ENCODE results near the gene NXNL2. TPM values are rescaled to one million over a fixed set of nuclear protein-coding genes. Genes with fewer than 3 reads are reported as not detected.

The NXNL2 gene
- total RNA-seq, 1 experiment from 2014 or later = 2.2 TPM

DNA sequence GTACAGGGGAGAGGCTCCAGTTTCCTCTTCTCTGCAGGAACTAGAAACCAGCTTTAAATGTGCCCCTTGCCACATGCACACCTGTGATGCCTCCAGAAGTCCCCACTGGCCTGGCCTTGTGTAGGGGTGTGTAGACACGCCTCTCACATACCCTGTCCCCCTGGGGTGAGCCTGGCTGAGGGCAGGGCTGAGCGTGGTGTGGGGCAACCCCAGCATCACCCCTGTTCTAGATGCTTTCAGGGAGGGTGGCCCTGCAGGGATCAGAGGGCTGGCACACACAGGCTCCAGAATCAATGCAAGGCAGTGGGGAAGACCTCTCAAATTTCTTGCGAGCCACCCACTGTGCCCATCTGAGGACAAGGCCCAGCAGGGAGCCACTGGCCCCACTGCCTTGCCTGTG is 54.7 kb downstream of the NXNL2 start:
- CTCF ChIA-PET = interaction anchor here (1.0 kb wide), 1 partner anchor 11 kb away, joined by 4 read pairs; no protein-coding TSS in a partner anchor
- H3K36me3 Mint-ChIP-seq = no peaks in the 10 kb centered on the region
- TF ChIP-seq NFATC4 (CRISPR knock-in tag; IDR thresholded peaks at IDR 0.05) = no peak
- TF ChIP-seq SMAD4 (CRISPR knock-in tag; IDR thresholded peaks at IDR 0.05) = no peak
- TF ChIP-seq, protein P1, sequence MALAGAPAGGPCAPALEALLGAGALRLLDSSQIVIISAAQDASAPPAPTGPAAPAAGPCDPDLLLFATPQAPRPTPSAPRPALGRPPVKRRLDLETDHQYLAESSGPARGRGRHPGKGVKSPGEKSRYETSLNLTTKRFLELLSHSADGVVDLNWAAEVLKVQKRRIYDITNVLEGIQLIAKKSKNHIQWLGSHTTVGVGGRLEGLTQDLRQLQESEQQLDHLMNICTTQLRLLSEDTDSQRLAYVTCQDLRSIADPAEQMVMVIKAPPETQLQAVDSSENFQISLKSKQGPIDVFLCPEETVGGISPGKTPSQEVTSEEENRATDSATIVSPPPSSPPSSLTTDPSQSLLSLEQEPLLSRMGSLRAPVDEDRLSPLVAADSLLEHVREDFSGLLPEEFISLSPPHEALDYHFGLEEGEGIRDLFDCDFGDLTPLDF (CRISPR knock-in tag; IDR thresholded peaks at IDR 0.05) = no peak
- TF ChIP-seq ZNF121 (CRISPR knock-in tag; IDR thresholded peaks at IDR 0.05) = no peak
- H3K9me3 Mint-ChIP-seq = peaks cover 4% of the 10 kb centered on the region; the same call in 1 of the 2 replicates
- peaks cover 11% of the 10 kb centered on the region for H3K4me1 Mint-ChIP-seq
- no peak overlapping the region for H3K27ac Mint-ChIP-seq
- DNase-seq (ENCODE audit: low spot score) (no peak), ATAC-seq (no peak)
- H3K27me3 Mint-ChIP-seq (ENCODE audit: low read depth) = no peaks in the 10 kb centered on the region
- no peak overlapping the region for H3K4me3 Mint-ChIP-seq
- POLR2A ChIA-PET = no interaction called here

DNA sequence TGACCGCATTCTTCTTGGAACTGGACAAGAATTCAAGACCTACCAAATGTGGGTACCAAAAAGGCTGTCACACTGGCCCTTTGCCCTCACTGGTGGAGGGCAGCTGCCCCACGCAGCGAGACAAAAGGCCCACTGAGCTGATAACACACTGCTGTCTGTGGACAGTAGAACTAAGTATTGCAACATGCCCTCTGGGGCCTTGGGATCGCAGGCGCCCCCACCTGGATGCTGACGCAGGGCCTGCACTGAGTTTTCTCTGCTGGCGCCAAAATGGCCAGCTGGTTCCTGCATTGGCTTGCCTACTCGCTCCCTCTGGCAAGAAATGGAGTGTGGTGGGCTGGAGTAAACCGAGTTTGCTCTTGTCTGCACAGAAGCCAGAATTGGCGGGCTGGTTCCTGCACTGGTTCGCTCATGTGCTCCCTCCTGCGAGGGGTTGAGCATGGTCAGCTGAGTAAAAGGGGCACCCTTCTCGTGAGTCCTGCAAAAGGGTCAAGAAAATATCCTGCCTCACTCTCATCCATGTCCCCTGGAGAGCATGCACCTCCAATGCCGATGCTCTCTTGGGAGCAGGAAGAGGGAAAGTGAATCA is 55.7 kb downstream of the NXNL2 start:
- H3K27ac Mint-ChIP-seq = no peak overlapping the region
- peak; percentile 70 for DNase-seq (ENCODE audit: low spot score)
- H3K4me1 Mint-ChIP-seq = peaks cover 11% of the 10 kb centered on the region
- peaks cover 4% of the 10 kb centered on the region; the same call in 1 of the 2 replicates for H3K9me3 Mint-ChIP-seq
- ATAC-seq = peak; percentile 87
- no peaks in the 10 kb centered on the region for H3K27me3 Mint-ChIP-seq (ENCODE audit: low read depth)
- ChIA-PET POLR2A (interaction anchor here (0.6 kb wide), 1 partner anchor 70 kb away, joined by 3 read pairs; no protein-coding TSS in a partner anchor), CTCF (interaction anchor here (0.6 to 1.6 kb wide), 13 partner anchors 10 to 640 kb away, joined by 3 to 12 read pairs (median 4); partner anchors contain the start of genes CDK20 and S1PR3)
- no peaks in the 10 kb centered on the region for H3K36me3 Mint-ChIP-seq
- H3K4me3 Mint-ChIP-seq = no peak overlapping the region
- TF ChIP-seq ESRRA (CRISPR knock-in tag; IDR thresholded peaks at IDR 0.05; ENCODE audit: borderline replicate concordance) (no peak), FOXK1 (CRISPR knock-in tag; IDR thresholded peaks at IDR 0.05) (peak; percentile 48; the same call in 1 of the 2 replicates), ETV6 (CRISPR knock-in tag; IDR thresholded peaks at IDR 0.05) (0 out of 2 replicates have a peak, but pooled peaks have one; percentile 32), SP1 (CRISPR knock-in tag; conservative IDR thresholded peaks at IDR 0.05) (0 out of 2 replicates have a peak, but pooled peaks have one; percentile 32), ZNF121 (CRISPR knock-in tag; IDR thresholded peaks at IDR 0.05) (peak; percentile 70; the same call in 1 of the 2 replicates)
- TF ChIP-seq, protein P2, sequence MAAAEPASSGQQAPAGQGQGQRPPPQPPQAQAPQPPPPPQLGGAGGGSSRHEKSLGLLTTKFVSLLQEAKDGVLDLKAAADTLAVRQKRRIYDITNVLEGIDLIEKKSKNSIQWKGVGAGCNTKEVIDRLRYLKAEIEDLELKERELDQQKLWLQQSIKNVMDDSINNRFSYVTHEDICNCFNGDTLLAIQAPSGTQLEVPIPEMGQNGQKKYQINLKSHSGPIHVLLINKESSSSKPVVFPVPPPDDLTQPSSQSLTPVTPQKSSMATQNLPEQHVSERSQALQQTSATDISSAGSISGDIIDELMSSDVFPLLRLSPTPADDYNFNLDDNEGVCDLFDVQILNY (CRISPR knock-in tag; IDR thresholded peaks at IDR 0.05) = no peak

DNA sequence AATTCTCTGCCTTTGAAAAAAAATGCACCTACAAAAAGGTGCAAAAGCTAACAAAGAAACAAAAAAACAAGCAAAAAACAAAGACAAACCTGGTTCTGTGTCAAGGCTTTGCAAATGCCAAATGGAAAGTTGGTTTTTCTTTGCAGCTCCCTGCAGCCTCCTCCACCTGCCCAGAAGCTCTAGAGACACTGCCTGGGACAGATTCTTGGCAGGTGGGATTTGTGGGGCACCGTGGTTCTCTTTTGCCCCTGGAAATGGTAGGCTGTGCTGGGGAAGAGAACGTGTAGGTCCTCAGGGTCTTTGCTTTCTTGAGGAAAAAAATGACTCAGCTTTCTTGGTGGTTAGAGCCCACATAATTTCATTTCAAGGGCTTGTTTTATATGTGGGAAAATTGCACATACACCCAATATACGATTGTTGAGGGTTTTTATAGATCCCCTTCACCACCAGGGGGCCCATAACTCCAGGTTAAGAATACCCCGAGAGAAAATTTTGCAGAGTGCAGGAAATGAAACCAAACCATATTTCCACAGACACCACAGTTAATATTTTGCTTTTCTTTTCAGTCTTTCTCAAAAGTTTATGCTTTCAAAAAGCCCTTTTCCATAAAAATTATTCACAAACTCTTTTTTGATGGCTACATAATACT is 58.7 kb downstream of the NXNL2 start:
- ChIA-PET POLR2A (no interaction called here), CTCF (interaction anchor here (0.5 to 1.0 kb wide), 3 partner anchors 397 to 1225 kb away, joined by 3 to 4 read pairs (median 3); no protein-coding TSS in a partner anchor)
- 0 out of 2 replicates have a peak, but pooled peaks have one; percentile 17 for ATAC-seq
- no peak for DNase-seq (ENCODE audit: low spot score)
- H3K36me3 Mint-ChIP-seq = no peaks in the 10 kb centered on the region
- H3K27me3 Mint-ChIP-seq (ENCODE audit: low read depth) = peaks cover 3% of the 10 kb centered on the region; the same call in 1 of the 2 replicates
- no peak overlapping the region for H3K27ac Mint-ChIP-seq
- H3K4me1 Mint-ChIP-seq = peaks cover 11% of the 10 kb centered on the region
- no peak overlapping the region for H3K4me3 Mint-ChIP-seq
- 0 out of 2 replicates have a peak, but pooled peaks cover 4% of the 10 kb centered on the region for H3K9me3 Mint-ChIP-seq
- TF ChIP-seq, protein P3, sequence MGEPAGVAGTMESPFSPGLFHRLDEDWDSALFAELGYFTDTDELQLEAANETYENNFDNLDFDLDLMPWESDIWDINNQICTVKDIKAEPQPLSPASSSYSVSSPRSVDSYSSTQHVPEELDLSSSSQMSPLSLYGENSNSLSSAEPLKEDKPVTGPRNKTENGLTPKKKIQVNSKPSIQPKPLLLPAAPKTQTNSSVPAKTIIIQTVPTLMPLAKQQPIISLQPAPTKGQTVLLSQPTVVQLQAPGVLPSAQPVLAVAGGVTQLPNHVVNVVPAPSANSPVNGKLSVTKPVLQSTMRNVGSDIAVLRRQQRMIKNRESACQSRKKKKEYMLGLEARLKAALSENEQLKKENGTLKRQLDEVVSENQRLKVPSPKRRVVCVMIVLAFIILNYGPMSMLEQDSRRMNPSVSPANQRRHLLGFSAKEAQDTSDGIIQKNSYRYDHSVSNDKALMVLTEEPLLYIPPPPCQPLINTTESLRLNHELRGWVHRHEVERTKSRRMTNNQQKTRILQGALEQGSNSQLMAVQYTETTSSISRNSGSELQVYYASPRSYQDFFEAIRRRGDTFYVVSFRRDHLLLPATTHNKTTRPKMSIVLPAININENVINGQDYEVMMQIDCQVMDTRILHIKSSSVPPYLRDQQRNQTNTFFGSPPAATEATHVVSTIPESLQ (CRISPR knock-in tag; IDR thresholded peaks at IDR 0.05) = no peak
- TF ChIP-seq, protein P4, sequence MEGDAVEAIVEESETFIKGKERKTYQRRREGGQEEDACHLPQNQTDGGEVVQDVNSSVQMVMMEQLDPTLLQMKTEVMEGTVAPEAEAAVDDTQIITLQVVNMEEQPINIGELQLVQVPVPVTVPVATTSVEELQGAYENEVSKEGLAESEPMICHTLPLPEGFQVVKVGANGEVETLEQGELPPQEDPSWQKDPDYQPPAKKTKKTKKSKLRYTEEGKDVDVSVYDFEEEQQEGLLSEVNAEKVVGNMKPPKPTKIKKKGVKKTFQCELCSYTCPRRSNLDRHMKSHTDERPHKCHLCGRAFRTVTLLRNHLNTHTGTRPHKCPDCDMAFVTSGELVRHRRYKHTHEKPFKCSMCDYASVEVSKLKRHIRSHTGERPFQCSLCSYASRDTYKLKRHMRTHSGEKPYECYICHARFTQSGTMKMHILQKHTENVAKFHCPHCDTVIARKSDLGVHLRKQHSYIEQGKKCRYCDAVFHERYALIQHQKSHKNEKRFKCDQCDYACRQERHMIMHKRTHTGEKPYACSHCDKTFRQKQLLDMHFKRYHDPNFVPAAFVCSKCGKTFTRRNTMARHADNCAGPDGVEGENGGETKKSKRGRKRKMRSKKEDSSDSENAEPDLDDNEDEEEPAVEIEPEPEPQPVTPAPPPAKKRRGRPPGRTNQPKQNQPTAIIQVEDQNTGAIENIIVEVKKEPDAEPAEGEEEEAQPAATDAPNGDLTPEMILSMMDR (IDR thresholded peaks at IDR 0.05) = peak; percentile 31; the same call in 1 of the 2 replicates
- TF ChIP-seq MYBL2 (CRISPR knock-in tag; IDR thresholded peaks at IDR 0.05) = no peak

Other genes starting within 250 kb of the NXNL2 start
- gene SPIN1, start 146.7 kb upstream of the NXNL2 start, total RNA-seq (2021) = 122 to 124 TPM (median 123 TPM) in 3 replicates

All from WTC11 (cell line).